Keratinocyte (primary cell): ENCODE measurements around the gene PAGR1.
A peak's percentile ranks its signal among the peaks of the same experiment; 100 is the strongest.

Experiments
- CTCF ChIP-seq, 3 experiments: IDR thresholded peaks in 1 of 3; conservative IDR thresholded peaks in 1 of 3; optimal IDR thresholded peaks in 1 of 3; 2 replicates in 2 of 3; 3 replicates in 1 of 3; pipeline versions ENCODE3 to v1.5.1; 2011; ENCODE audit warnings: low read length in 3 of 3, mild to moderate bottlenecking in 3 of 3, moderate library complexity in 2 of 3, control low read depth in 1 of 3, inconsistent platforms in 1 of 3; ENCODE audit not compliant: insufficient read depth in 2 of 3; ENCODE audit errors: extremely low read depth in 1 of 3
- EZH2 ChIP-seq: IDR thresholded peaks from one replicate; pipeline ENCODE4 v1.6.1; 2012; ENCODE audit warnings: inconsistent platforms, mild to moderate bottlenecking, low read length, moderate library complexity

GRCh38 chr16:29848420-29849297, 32.7 kb downstream of the PAGR1 start:
- TF ChIP-seq CTCF (optimal IDR thresholded peaks at IDR 0.05 in 1 of 3, IDR thresholded peaks at IDR 0.05 in 1 of 3, conservative IDR thresholded peaks at IDR 0.05 in 1 of 3; ENCODE audit: extremely low read depth in 1 of 3, insufficient read depth in 2 of 3, low read length in 3 of 3), result peak; percentile 90 to 97 (median 97)
- no peak for TF ChIP-seq EZH2
